ENCODE results near the gene POU2F3.
A peak's percentile ranks its signal among the peaks of the same experiment; 100 is the strongest.

The POU2F3 gene

DNA sequence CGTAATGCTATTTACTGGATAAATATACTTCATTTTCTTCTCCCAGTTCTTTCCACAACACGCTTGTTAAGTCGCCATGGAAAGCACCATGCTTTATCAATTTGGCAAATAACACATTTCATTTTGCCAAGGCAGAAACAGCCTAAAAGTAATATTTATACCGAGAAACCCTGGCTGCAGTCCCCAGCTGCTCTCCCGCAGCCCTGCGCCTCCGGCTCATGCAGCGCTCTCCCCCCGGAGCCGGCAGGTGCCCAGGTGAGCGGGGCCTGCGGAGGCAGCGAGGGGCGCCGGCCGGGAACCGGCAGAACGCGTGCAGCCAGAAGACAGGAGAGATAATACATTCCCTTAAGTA lies 95.6 kb downstream of the POU2F3 start:
- H3K4me1 ChIP-seq (ENCODE audit: insufficient read depth, low read length, severe bottlenecking) = peaks cover 37% of the 10 kb centered on the region

DNA sequence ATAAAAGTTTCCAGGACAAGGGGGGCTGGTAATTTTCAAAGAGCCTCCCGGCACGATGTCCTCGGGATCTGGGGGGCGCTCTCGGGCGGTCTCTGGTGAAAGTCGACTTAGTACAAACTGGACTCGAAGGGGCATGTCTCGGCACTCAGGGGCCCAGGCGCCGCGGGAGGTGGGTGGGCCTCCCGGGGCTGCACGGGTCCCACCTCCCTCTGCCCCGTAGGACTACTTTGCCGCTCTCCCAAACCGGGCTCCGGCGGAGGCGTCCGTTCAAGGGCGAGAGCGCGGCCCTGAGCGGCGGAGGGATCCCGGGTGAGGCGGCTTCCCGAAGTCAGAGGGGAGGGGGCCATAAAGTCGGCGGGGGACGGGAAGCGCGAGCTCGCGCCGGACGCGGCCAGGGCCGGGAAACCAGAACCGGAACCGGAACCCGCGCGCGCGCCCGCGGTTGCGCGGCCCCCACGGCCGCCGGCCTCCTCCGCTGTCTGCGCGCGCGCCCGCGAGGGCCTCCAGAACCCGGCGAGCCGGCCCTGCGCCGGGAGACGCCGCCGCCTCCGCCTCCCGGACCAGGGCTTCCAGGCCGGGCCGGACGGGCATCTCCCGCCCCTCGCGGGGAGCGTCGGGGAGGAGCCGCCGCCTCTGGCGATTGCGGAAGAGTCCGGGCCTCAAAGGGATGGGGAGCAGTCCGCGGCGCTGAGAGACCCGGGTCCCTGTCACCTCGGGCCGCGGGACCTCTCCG lies 96.1 kb downstream of the POU2F3 start, which contains the start of gene ARHGEF12:
ARHGEF12 (plus strand) TSS at position 506 of the 733 bp plus-strand sequence. CDS start 831 bp downstream, outside the sequence.
- peaks cover 6% of the 10 kb centered on the region; the same call in 1 of the 2 replicates for H3F3A ChIP-seq (ENCODE audit: insufficient read depth, low read length)

More for the DNA sequence above, 95.6 kb downstream of the POU2F3 start:
- Histone ChIP-seq H3K4me3 (ENCODE audit: low read depth, low read length, poor library complexity, severe bottlenecking) (peak overlapping the region; percentile 85), H3K27ac (ENCODE audit: low read depth, low read length, poor library complexity, severe bottlenecking) (peak overlapping the region; percentile 17), H3K36me3 (ENCODE audit: insufficient read depth, low read length) (no peaks in the 10 kb centered on the region), H3K9me2 (ENCODE audit: low read depth, low read length) (no peaks in the 10 kb centered on the region), H3K9me3 (ENCODE audit: low read length) (no peaks in the 10 kb centered on the region), H3K27me3 (ENCODE audit: insufficient read depth, low read length) (no peaks in the 10 kb centered on the region), H3K9ac (ENCODE audit: low read length) (peak overlapping the region; percentile 70), H3K79me2 (ENCODE audit: insufficient read depth, low read length) (no peaks in the 10 kb centered on the region), H3K4me2 (ENCODE audit: low read length) (peak overlapping the region; percentile 83), H4K20me1 (ENCODE audit: insufficient read depth, low read length) (no peaks in the 10 kb centered on the region), H3F3A (ENCODE audit: insufficient read depth, low read length) (peaks cover 6% of the 10 kb centered on the region; the same call in 1 of the 2 replicates), H2AFZ (ENCODE audit: low read length) (no peak overlapping the region)
- TF ChIP-seq, protein P1, sequence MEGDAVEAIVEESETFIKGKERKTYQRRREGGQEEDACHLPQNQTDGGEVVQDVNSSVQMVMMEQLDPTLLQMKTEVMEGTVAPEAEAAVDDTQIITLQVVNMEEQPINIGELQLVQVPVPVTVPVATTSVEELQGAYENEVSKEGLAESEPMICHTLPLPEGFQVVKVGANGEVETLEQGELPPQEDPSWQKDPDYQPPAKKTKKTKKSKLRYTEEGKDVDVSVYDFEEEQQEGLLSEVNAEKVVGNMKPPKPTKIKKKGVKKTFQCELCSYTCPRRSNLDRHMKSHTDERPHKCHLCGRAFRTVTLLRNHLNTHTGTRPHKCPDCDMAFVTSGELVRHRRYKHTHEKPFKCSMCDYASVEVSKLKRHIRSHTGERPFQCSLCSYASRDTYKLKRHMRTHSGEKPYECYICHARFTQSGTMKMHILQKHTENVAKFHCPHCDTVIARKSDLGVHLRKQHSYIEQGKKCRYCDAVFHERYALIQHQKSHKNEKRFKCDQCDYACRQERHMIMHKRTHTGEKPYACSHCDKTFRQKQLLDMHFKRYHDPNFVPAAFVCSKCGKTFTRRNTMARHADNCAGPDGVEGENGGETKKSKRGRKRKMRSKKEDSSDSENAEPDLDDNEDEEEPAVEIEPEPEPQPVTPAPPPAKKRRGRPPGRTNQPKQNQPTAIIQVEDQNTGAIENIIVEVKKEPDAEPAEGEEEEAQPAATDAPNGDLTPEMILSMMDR (IDR thresholded peaks at IDR 0.05; ENCODE audit: low read length) = no peak
- TF ChIP-seq EZH2 (IDR thresholded peaks at IDR 0.05; ENCODE audit: borderline replicate concordance, low read length) = no peak

DNA sequence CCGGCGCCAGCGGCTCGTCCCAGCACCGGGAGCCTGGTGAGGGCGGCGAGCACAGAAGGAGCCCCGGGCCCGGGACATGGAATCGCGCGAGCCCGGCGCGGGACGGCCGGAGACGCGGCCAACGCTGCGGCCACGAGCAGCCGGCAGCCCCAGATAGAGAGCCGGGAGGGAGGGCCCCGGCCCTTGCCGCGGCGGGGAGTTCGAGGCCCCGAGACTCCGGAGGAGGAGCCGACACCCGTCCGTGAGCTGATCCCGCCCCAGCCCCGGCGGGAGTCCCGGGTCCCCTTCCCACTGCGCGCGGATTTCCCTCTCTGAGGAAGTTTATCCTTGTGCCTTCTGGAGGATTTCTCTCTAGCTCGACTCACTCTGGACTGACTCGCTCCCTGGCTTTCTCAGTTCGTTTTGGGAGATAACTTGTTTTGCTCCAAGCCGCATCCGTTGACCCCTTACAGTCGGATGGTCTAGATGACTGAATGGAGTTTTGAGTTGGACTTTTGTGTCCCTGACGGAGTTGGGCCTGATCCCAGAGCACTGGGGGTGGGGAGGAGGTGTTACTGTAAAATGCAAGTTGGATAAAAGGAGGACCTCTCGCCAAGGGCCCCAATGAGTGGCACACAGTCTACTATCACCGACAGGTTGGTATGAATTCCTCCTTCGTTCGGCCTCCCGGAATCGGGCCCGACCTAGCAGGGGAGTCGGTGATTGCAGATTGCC lies 96.9 kb downstream of the POU2F3 start:
- Histone ChIP-seq H3K4me3 (ENCODE audit: low read depth, low read length, poor library complexity, severe bottlenecking) (peak overlapping the region; percentile 85), H3K27ac (ENCODE audit: low read depth, low read length, poor library complexity, severe bottlenecking) (no peak overlapping the region), H3K9ac (ENCODE audit: low read length) (peak overlapping the region; percentile 85), H3K27me3 (ENCODE audit: insufficient read depth, low read length) (no peaks in the 10 kb centered on the region), H3K79me2 (ENCODE audit: insufficient read depth, low read length) (no peaks in the 10 kb centered on the region), H3K36me3 (ENCODE audit: insufficient read depth, low read length) (no peaks in the 10 kb centered on the region), H3K4me1 (ENCODE audit: insufficient read depth, low read length, severe bottlenecking) (peaks cover 37% of the 10 kb centered on the region), H3F3A (ENCODE audit: insufficient read depth, low read length) (peaks cover 6% of the 10 kb centered on the region; the same call in 1 of the 2 replicates), H2AFZ (ENCODE audit: low read length) (no peak overlapping the region), H3K9me3 (ENCODE audit: low read length) (no peaks in the 10 kb centered on the region), H4K20me1 (ENCODE audit: insufficient read depth, low read length) (no peaks in the 10 kb centered on the region), H3K4me2 (ENCODE audit: low read length) (peak overlapping the region; percentile 93), H3K9me2 (ENCODE audit: low read depth, low read length) (no peaks in the 10 kb centered on the region)
- TF ChIP-seq, protein P1 (IDR thresholded peaks at IDR 0.05; ENCODE audit: low read length) = no peak
- TF ChIP-seq EZH2 (IDR thresholded peaks at IDR 0.05; ENCODE audit: borderline replicate concordance, low read length) = no peak

More for the DNA sequence above, 96.1 kb downstream of the POU2F3 start, which contains the start of gene ARHGEF12:
- Histone ChIP-seq H2AFZ (ENCODE audit: low read length) (no peak within 1 kb of the TSS), H3K79me2 (ENCODE audit: insufficient read depth, low read length) (no peaks in the 10 kb centered on the region), H3K9ac (ENCODE audit: low read length) (peak within 1 kb of the TSS; percentile 85), H3K9me3 (ENCODE audit: low read length) (no peaks in the 10 kb centered on the region), H3K4me1 (ENCODE audit: insufficient read depth, low read length, severe bottlenecking) (peaks cover 37% of the 10 kb centered on the region), H3K27ac (ENCODE audit: low read depth, low read length, poor library complexity, severe bottlenecking) (peak within 1 kb of the TSS; percentile 17), H4K20me1 (ENCODE audit: insufficient read depth, low read length) (no peaks in the 10 kb centered on the region), H3K4me3 (ENCODE audit: low read depth, low read length, poor library complexity, severe bottlenecking) (peak within 1 kb of the TSS; percentile 85), H3K4me2 (ENCODE audit: low read length) (peak within 1 kb of the TSS; percentile 93), H3K36me3 (ENCODE audit: insufficient read depth, low read length) (no peaks in the 10 kb centered on the region), H3K9me2 (ENCODE audit: low read depth, low read length) (no peaks in the 10 kb centered on the region), H3K27me3 (ENCODE audit: insufficient read depth, low read length) (no peaks in the 10 kb centered on the region)
- TF ChIP-seq EZH2 (IDR thresholded peaks at IDR 0.05; ENCODE audit: borderline replicate concordance, low read length) = no peak
- TF ChIP-seq, protein P1 (IDR thresholded peaks at IDR 0.05; ENCODE audit: low read length) = peak; percentile 66

Data from OCI-LY1 (cell line).